Fibroblast of mammary gland (primary cell): ENCODE data around the gene TMEM154.

Experiments
- DNase-seq: peaks from one replicate; pipeline ENCODE4 v3.0.0-alpha.2; 2010; ENCODE audit warnings: low read depth
- H3K4me3 ChIP-seq: 2 replicates; pipeline ENCODE4 v1.5.1; 2011; ENCODE audit warnings: low read depth, mild to moderate bottlenecking, low read length, moderate library complexity; ENCODE audit not compliant: control insufficient read depth
- TF ChIP-seq, protein P1 (sequence below): conservative IDR thresholded peaks from 2 replicates; pipeline ENCODE4 v1.5.1; 2011; ENCODE audit warnings: low read depth, low read length, inconsistent platforms; ENCODE audit not compliant: control insufficient read depth, insufficient read depth

TMEM154 gene

DNA sequence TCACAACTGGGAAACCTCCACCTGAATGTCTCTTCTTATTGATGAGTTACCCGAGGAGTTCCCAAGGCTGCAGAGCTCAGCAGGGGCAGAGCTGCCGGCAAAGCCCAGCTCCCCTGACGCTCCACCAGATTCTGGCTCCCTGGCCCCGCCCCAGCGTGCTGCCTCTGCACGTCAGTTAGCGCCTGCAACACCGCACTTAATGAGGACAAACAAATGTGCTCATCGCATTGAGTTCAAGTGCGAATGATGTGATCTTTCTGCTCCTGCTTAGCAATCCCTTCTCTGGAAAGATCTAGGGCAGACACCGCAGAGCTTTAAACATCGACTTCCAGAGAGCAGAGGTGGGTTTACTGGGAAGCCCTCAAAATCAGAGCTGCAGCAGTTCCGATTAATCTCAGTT, 88.4 kb downstream of the TMEM154 start:
- TF ChIP-seq, protein P1, sequence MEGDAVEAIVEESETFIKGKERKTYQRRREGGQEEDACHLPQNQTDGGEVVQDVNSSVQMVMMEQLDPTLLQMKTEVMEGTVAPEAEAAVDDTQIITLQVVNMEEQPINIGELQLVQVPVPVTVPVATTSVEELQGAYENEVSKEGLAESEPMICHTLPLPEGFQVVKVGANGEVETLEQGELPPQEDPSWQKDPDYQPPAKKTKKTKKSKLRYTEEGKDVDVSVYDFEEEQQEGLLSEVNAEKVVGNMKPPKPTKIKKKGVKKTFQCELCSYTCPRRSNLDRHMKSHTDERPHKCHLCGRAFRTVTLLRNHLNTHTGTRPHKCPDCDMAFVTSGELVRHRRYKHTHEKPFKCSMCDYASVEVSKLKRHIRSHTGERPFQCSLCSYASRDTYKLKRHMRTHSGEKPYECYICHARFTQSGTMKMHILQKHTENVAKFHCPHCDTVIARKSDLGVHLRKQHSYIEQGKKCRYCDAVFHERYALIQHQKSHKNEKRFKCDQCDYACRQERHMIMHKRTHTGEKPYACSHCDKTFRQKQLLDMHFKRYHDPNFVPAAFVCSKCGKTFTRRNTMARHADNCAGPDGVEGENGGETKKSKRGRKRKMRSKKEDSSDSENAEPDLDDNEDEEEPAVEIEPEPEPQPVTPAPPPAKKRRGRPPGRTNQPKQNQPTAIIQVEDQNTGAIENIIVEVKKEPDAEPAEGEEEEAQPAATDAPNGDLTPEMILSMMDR: no peak
- peak; percentile 69 for DNase-seq
- no peak overlapping the region for H3K4me3 ChIP-seq

DNA sequence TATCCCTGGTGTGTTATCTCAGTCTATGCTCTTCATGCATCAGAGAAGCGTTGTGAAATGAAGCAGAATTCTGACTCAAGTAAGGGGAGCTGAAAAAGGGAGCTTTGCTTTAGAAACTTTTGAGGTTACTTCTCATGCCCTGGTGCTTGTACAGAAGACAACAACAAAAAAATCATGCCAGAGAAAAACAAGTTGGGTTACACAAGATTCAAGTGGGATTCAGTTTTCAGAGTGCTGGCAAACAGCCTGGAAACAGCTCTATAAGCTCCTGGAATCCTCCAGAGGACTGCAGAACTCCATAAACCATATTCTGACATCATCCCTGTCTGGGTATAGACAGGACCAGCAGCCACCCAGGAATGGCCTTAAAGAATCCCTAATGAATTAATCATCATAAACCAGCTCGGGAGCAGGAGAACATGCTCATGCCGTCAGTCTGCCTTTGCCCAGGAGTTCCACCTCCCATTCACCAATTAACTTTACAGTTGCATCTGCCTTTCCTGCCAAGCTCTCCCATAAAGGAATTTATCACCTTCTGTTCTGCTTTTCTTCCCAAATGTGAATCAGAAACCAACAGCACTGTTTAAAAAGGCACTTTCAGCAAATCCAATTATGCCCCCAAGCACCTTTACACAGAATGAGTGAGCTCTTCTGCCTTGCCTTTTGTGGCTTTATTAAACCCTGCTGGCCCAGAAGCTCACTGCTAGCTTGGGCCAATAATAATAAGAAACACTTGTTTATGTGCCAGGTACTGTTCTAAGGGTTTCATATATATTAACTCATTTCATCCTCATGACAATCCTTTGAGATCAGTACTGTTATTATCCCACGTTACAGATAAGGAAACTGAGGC, 89.4 kb downstream of the TMEM154 start:
- peak; percentile 99 for DNase-seq
- TF ChIP-seq, protein P1: no peak
- H3K4me3 ChIP-seq: no peak overlapping the region

DNA sequence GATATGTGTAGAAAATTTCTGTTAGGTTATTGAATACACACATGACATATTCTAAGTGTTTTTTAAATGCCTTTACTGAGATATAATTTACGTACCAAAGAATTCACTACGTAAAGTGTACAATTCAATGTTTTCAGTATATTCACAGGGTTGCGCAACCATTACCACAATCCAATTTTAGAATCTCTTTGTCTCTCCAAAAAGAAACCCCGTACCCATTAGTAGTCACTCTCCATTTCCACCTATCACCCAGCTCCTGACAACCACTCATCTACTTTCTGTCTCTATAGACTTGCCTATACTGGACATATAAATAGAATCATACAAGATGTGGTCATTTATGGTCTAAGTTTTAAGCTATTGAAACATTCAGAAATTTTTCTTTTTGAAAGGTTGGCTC, 90.9 kb downstream of the TMEM154 start:
- H3K4me3 ChIP-seq: no peak overlapping the region
- no peak for DNase-seq
- TF ChIP-seq, protein P1: no peak

DNA sequence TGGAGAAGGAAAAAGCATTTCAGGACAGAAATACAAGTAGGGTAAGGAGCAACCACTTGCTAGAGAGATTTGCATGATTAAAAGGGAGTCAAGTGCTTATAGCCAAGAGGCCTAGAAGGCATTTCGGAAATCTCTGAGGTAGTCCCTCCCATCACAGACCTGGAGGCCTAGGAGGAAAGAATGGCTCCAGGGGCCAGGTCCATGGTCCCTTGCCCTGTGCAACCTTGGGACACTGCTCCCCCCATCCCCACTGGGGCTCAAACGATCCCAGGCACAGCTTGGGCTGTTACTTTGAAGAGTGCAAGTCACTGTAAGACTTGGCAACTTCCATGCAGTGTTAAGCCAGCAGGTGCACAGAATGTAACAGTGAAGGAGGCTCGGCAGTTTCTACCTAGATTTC, 92.7 kb downstream of the TMEM154 start:
- no peak overlapping the region for H3K4me3 ChIP-seq
- TF ChIP-seq, protein P1: no peak
- no peak for DNase-seq

DNA sequence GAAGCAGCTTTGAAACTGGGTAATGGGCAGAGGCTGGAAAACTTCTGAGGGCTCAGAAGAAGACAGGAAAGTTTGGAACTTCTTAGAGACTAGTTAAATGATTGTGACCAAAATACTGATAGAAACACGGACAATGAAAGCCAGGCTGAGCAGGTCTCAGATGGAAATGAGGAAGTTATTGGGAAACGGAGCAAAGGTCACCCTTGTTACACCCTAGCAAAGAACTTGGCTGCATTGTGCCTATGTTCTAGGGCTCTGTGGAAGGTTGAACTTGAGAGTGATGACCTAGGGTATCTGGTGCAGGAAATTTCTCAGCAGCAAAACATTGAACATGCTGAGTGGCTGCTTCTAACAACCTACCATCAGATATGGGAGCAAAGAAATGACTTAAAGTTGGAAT, 93.1 kb downstream of the TMEM154 start:
- TF ChIP-seq, protein P1: no peak
- H3K4me3 ChIP-seq: no peak overlapping the region
- DNase-seq: no peak

DNA sequence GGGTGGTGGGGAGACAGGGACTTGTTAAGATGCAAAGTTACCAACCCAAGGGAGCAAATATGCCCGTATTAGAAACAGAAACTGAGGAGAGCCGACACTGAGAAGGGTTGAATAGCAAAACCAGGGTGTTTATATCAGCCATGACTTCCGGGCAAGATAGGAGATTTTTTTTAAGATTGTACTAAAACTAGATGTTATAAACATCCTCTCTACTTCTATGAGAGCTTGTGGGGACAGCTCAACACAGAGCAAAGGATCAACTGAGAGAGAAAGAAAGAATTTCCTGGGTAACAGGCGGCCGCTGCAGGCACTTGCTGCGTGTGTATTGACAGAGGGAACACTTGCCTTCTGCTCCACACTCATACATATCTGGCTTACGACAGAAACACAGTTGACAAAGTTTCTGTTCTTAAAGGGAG, 94.8 kb downstream of the TMEM154 start:
- H3K4me3 ChIP-seq: no peak overlapping the region
- DNase-seq: no peak
- TF ChIP-seq, protein P1: no peak
